DND-41 (cell line): Measurements from ENCODE around the gene TMEM181.

Source experiments
- CTCF ChIP-seq: IDR thresholded peaks from 2 replicates; pipeline ENCODE4 v1.5.1; 2012; ENCODE audit warnings: borderline replicate concordance, low read length, moderate library complexity, mild to moderate bottlenecking; ENCODE audit not compliant: poor library complexity, severe bottlenecking; ENCODE audit errors: extremely low read depth
- EZH2 ChIP-seq: IDR thresholded peaks from 3 replicates; pipeline ENCODE4 v1.6.1; 2012; ENCODE audit warnings: borderline replicate concordance, low read depth, mild to moderate bottlenecking, moderate library complexity, low read length, inconsistent platforms; ENCODE audit not compliant: severe bottlenecking

GRCh38 chr6:158635427-158636073 lies 75.7 kb downstream of the TMEM181 start:
- TF ChIP-seq CTCF (no peak), EZH2 (no peak)
